ENCODE results near the gene KREMEN1. TPM values are rescaled to one million over a fixed set of nuclear protein-coding genes. Genes with fewer than 3 reads are reported as not detected.

Gene KREMEN1
- total RNA-seq, 1 donor from 2014 or later, result 16.5 TPM

- no peak for DNase-seq (ENCODE audit: low spot score)
Observed at GRCh38 chr22:29207243-29207550, 134.4 kb downstream of the KREMEN1 start.

- DNase-seq (ENCODE audit: low spot score), result no peak
Observed at GRCh38 chr22:29207562-29208501, 135.0 kb downstream of the KREMEN1 start.

GRCh38 chr22:29208502-29208862, 135.6 kb downstream of the KREMEN1 start:
- DNase-seq (ENCODE audit: low spot score), result no peak

GRCh38 chr22:29208879-29209623, 136.2 kb downstream of the KREMEN1 start:
- no peak for DNase-seq (ENCODE audit: low spot score)

- DNase-seq (ENCODE audit: low spot score), result no peak
Observed at GRCh38 chr22:29209624-29209929, 136.7 kb downstream of the KREMEN1 start.

GRCh38 chr22:29211066-29211465, 138.2 kb downstream of the KREMEN1 start:
- no peak for DNase-seq (ENCODE audit: low spot score)

GRCh38 chr22:29211466-29211865, 138.6 kb downstream of the KREMEN1 start:
- DNase-seq (ENCODE audit: low spot score), result no peak

- DNase-seq (ENCODE audit: low spot score), result no peak
Observed at GRCh38 chr22:29212743-29213142, 139.9 kb downstream of the KREMEN1 start.

GRCh38 chr22:29213493-29213892, 140.7 kb downstream of the KREMEN1 start:
- DNase-seq (ENCODE audit: low spot score), result no peak

GRCh38 chr22:29214232-29214631, 141.4 kb downstream of the KREMEN1 start:
- no peak for DNase-seq (ENCODE audit: low spot score)

- no peak for DNase-seq (ENCODE audit: low spot score)
Observed at GRCh38 chr22:29215012-29215860, 142.4 kb downstream of the KREMEN1 start.

- no peak for DNase-seq (ENCODE audit: low spot score)
Observed at GRCh38 chr22:29216011-29216872, 143.4 kb downstream of the KREMEN1 start.

- DNase-seq (ENCODE audit: low spot score), result no peak
Observed at GRCh38 chr22:29216873-29217666, 144.2 kb downstream of the KREMEN1 start.

Other genes with a start within 250 kb of the KREMEN1 start
- 9.6 TPM for gene ZNRF3, start 189.5 kb upstream of the KREMEN1 start, total RNA-seq
- gene C22orf31, start 11.2 kb upstream of the KREMEN1 start, total RNA-seq, result not detected
- gene EMID1, start 132.9 kb downstream of the KREMEN1 start, total RNA-seq, result 2.4 TPM
- 24.4 TPM for gene RHBDD3, start 194.9 kb downstream of the KREMEN1 start, total RNA-seq
- 284 TPM for gene EWSR1, start 195.2 kb downstream of the KREMEN1 start, total RNA-seq
- 15.6 TPM for gene GAS2L1, start 233.6 kb downstream of the KREMEN1 start, total RNA-seq
- gene RASL10A, start 242.7 kb downstream of the KREMEN1 start, total RNA-seq, result 5.3 TPM

All from ureter (tissue), 1 donor.